Caco-2 (cell line): Measurements from ENCODE around the gene PSMG3. TPM values are rescaled to one million over a fixed set of nuclear protein-coding genes. Genes with fewer than 3 reads are reported as not detected.
A peak's percentile ranks its signal among the peaks of the same experiment; 100 is the strongest.

Source experiments
- BruUV-seq: library from RNA; stranded (reverse); fragments of 400-500 nt; replicated peaks from 2 replicates; lab custom pipeline; 2021; lab: Mats Ljungman, UMichigan
- CTCF ChIA-PET: fragments of 300-600 bp; sonication (Branson Sonifier 250); formaldehyde crosslinking; loops from one replicate; lab custom pipeline; 2022; ENCODE audit warnings: antibody characterized with exemption; lab: Charles Lee
- POLR2A ChIA-PET: fragments of 300-600 bp; sonication (Branson Sonifier 250); formaldehyde crosslinking; loops from one replicate; lab custom pipeline; 2022; ENCODE audit warnings: antibody characterized with exemption; lab: Charles Lee
- DNase-seq, 2 experiments: peaks; one replicate each; pipeline versions ENCODE4 v3.0.0 to v3.0.0-alpha.2; 2020 to 2022
- H3K27me3 ChIP-seq: replicated peaks from 2 replicates; pipeline ENCODE4 v1.6.0; 2011; ENCODE audit warnings: low read length; ENCODE audit not compliant: control insufficient read depth, insufficient read depth
- H3K36me3 ChIP-seq: 2 replicates; pipeline ENCODE4 v1.5.1; 2011; ENCODE audit warnings: low read length; ENCODE audit not compliant: control insufficient read depth, insufficient read depth
- H3K4me1 ChIP-seq: fragments of 250-450 bp; sonication (Bioruptor Pico); 2 replicates; pipeline ENCODE4 v1.5.1; 2020; ENCODE audit warnings: mild to moderate bottlenecking
- H3K4me3 ChIP-seq: 2 replicates; pipeline ENCODE4 v1.5.1; 2011; ENCODE audit warnings: low read depth, mild to moderate bottlenecking, control low read depth, low read length
- H3K9me3 ChIP-seq: fragments of 250-450 bp; sonication (Bioruptor Pico); 2 replicates; pipeline ENCODE4 v1.5.1; 2020; ENCODE audit warnings: mild to moderate bottlenecking, moderate library complexity
- H3K27ac Mint-ChIP-seq: one replicate; pipeline ENCODE4 v1.8.0; 2022; ENCODE audit warnings: mixed read lengths; ENCODE audit not compliant: unreplicated experiment
- H3K27me3 Mint-ChIP-seq: one replicate; pipeline ENCODE4 v1.8.0; 2022; ENCODE audit warnings: mixed read lengths; ENCODE audit not compliant: insufficient read depth, unreplicated experiment
- H3K36me3 Mint-ChIP-seq: one replicate; pipeline ENCODE4 v1.8.0; 2022; ENCODE audit warnings: mild to moderate bottlenecking, mixed read lengths; ENCODE audit not compliant: insufficient read depth, unreplicated experiment
- H3K4me1 Mint-ChIP-seq: one replicate; pipeline ENCODE4 v1.8.0; 2022; ENCODE audit warnings: low read depth, mixed read lengths; ENCODE audit not compliant: unreplicated experiment
- H3K4me3 Mint-ChIP-seq: one replicate; pipeline ENCODE4 v1.8.0; 2022; ENCODE audit warnings: mild to moderate bottlenecking, moderate library complexity, mixed read lengths; ENCODE audit not compliant: unreplicated experiment
- H3K9me3 Mint-ChIP-seq: one replicate; pipeline ENCODE4 v1.8.0; 2022; ENCODE audit warnings: mixed read lengths; ENCODE audit not compliant: unreplicated experiment
- CTCF ChIP-seq, 2 experiments: fragments of 200-600 bp in 1 of 2; IDR thresholded peaks; 1 replicate in 1 of 2; 2 replicates in 1 of 2; pipeline versions ENCODE4 v1.5.1 to v1.8.0; 2011 to 2022; ENCODE audit warnings: antibody characterized with exemption in 1 of 2, control low read depth in 1 of 2, inconsistent platforms in 1 of 2, low read depth in 1 of 2, low read length in 1 of 2, mild to moderate bottlenecking in 1 of 2, moderate library complexity in 1 of 2; ENCODE audit not compliant: insufficient read depth in 1 of 2, severe bottlenecking in 1 of 2, unreplicated experiment in 1 of 2
- intact Hi-C: fragments of 100-400 bp; cut with micrococcal nuclease; formaldehyde crosslinking; loops from one replicate; pipeline ENCODE4 v1.10.0; 2022; ENCODE audit not compliant: unreplicated experiment
- total RNA-seq: library from RNA; stranded (reverse); gene quantifications from 2 replicates; pipeline ENCODE4 v1.2.3, GENCODE V29; 2022

PSMG3 gene
- total RNA-seq, 1 experiment from 2014 or later = 35.1 TPM

GRCh38 chr7:1542841-1543747 lies 26.7 kb downstream of the PSMG3 start:
- ChIA-PET CTCF (interaction anchor here (1.4 kb wide), 1 partner anchor 13 kb away, joined by 3 read pairs; the partner anchor contains the start of gene TMEM184A), POLR2A (no interaction called here)
- Histone ChIP-seq H3K36me3 (peaks cover 3% of the 10 kb centered on the region), H3K4me1 (no peaks in the 10 kb centered on the region), H3K9me3 (no peaks in the 10 kb centered on the region), H3K27me3 (no peaks in the 10 kb centered on the region), H3K4me3 (no peak overlapping the region)
- Mint-ChIP-seq H3K27ac (peak overlapping the region; percentile 80), H3K36me3 (peaks cover 73% of the 10 kb centered on the region), H3K9me3 (no peaks in the 10 kb centered on the region), H3K4me3 (no peak overlapping the region), H3K4me1 (no peaks in the 10 kb centered on the region), H3K27me3 (no peaks in the 10 kb centered on the region)
- TF ChIP-seq CTCF (IDR thresholded peaks at IDR 0.05; ENCODE audit: insufficient read depth in 1 of 2, low read depth in 1 of 2, low read length in 1 of 2, severe bottlenecking in 1 of 2, unreplicated experiment in 1 of 2) = no peak
- peak in 1 of 2 experiments; percentile 31 for DNase-seq
- intact Hi-C loops = no loop called here
- BruUV-seq = no TSS peak

GRCh38 chr7:1542329-1542728 lies 27.5 kb downstream of the PSMG3 start:
- peaks cover 7% of the 10 kb centered on the region for H3K4me1 ChIP-seq
- H3K27ac Mint-ChIP-seq = peak overlapping the region; percentile 80
- intact Hi-C loops = no loop called here

More at GRCh38 chr7:1542329-1542728, 27.5 kb downstream of the PSMG3 start:
- peaks cover 3% of the 10 kb centered on the region for H3K36me3 ChIP-seq
- BruUV-seq = no TSS peak
- ChIA-PET POLR2A (no interaction called here), CTCF (no interaction called here)
- no peaks in the 10 kb centered on the region for H3K27me3 Mint-ChIP-seq
- H3K4me1 Mint-ChIP-seq = no peaks in the 10 kb centered on the region
- no peaks in the 10 kb centered on the region for H3K27me3 ChIP-seq
- peak in 1 of 2 experiments; percentile 24 for DNase-seq
- H3K9me3 Mint-ChIP-seq = no peaks in the 10 kb centered on the region
- H3K36me3 Mint-ChIP-seq = peaks cover 80% of the 10 kb centered on the region
- no peak for TF ChIP-seq CTCF (IDR thresholded peaks at IDR 0.05; ENCODE audit: insufficient read depth in 1 of 2, low read depth in 1 of 2, low read length in 1 of 2, severe bottlenecking in 1 of 2, unreplicated experiment in 1 of 2)
- H3K4me3 ChIP-seq = no peak overlapping the region
- H3K4me3 Mint-ChIP-seq = no peak overlapping the region
- no peaks in the 10 kb centered on the region for H3K9me3 ChIP-seq
